A673 (cell line): ENCODE measurements around the gene TGM2. TPM values are rescaled to one million over a fixed set of nuclear protein-coding genes. Genes with fewer than 3 reads are reported as not detected.

ENCODE experiments used
- BruUV-seq: library from RNA; stranded (reverse); fragments of 400-500 nt; replicated peaks from 2 replicates; lab custom pipeline; 2021; lab: Mats Ljungman, UMichigan
- CTCF ChIA-PET: fragments of 300-600 bp; sonication (Branson Sonifier 250); formaldehyde crosslinking; loops from one replicate; lab custom pipeline; 2022; ENCODE audit warnings: antibody characterized with exemption; lab: Charles Lee
- POLR2A ChIA-PET: fragments of 300-600 bp; sonication (Branson Sonifier 250); formaldehyde crosslinking; loops from one replicate; lab custom pipeline; 2022; ENCODE audit warnings: antibody characterized with exemption; ENCODE audit not compliant: low non-redundant PET; lab: Charles Lee
- DNase-seq: peaks from one replicate; pipeline ENCODE4 v3.0.0-alpha.2; 2015; ENCODE audit warnings: low spot score
- H3K27ac ChIP-seq: fragments of 200-600 bp; sonication (generic); 2 replicates; pipeline ENCODE4 v1.5.1; 2016; ENCODE audit warnings: mixed run types, low read depth, mild to moderate bottlenecking, mixed read lengths, antibody characterized with exemption, low read length; ENCODE audit not compliant: poor library complexity, severe bottlenecking
- H3K27me3 ChIP-seq: fragments of 200-600 bp; sonication (generic); replicated peaks from 2 replicates; pipeline ENCODE4 v1.6.1; 2017; ENCODE audit warnings: mixed run types, low read depth, mild to moderate bottlenecking, mixed read lengths, antibody characterized with exemption, low read length; ENCODE audit not compliant: insufficient read depth, poor library complexity
- H3K36me3 ChIP-seq: fragments of 200-600 bp; sonication (generic); 2 replicates; pipeline ENCODE4 v1.6.1; 2016; ENCODE audit warnings: mixed run types, mild to moderate bottlenecking, mixed read lengths, antibody characterized with exemption, low read length; ENCODE audit not compliant: insufficient read depth, poor library complexity, severe bottlenecking
- H3K4me1 ChIP-seq: fragments of 200-600 bp; sonication (generic); 2 replicates; pipeline ENCODE4 v1.6.1; 2017; ENCODE audit warnings: mixed run types, mild to moderate bottlenecking, mixed read lengths, antibody characterized with exemption, low read length; ENCODE audit not compliant: insufficient read depth, poor library complexity, severe bottlenecking
- H3K4me3 ChIP-seq: fragments of 200-600 bp; sonication (generic); 2 replicates; pipeline ENCODE4 v1.5.1; 2016; ENCODE audit warnings: low read depth, mixed run types, mild to moderate bottlenecking, mixed read lengths, low read length; ENCODE audit not compliant: poor library complexity, severe bottlenecking
- H3K9me3 ChIP-seq: fragments of 200-600 bp; sonication (generic); 2 replicates; pipeline ENCODE4 v1.6.1; 2016; ENCODE audit warnings: mixed run types, low read depth, mild to moderate bottlenecking, mixed read lengths, antibody characterized with exemption, low read length; ENCODE audit not compliant: poor library complexity, severe bottlenecking
- CTCF ChIP-seq: fragments of 300-800, 200-600 bp; sonication (generic); conservative IDR thresholded peaks from 2 replicates; pipeline ENCODE4 v1.5.1; 2017; ENCODE audit warnings: low read depth, mild to moderate bottlenecking, antibody characterized with exemption, low read length, moderate library complexity, mixed read lengths
- EZH2 ChIP-seq: fragments of 200-600 bp; sonication (generic); IDR thresholded peaks from 2 replicates; pipeline ENCODE4 v1.6.1; 2017; ENCODE audit warnings: borderline replicate concordance, low read depth, mild to moderate bottlenecking, mixed read lengths, antibody characterized with exemption, low read length; ENCODE audit not compliant: poor library complexity, severe bottlenecking
- intact Hi-C: fragments of 100-400 bp; cut with micrococcal nuclease; formaldehyde crosslinking; loops from one replicate; pipeline ENCODE4 v1.10.0; 2022; ENCODE audit not compliant: unreplicated experiment
- total RNA-seq: library from RNA; stranded (reverse); gene quantifications from 2 replicates; pipeline ENCODE4 v1.2.3, GENCODE V29; 2021

The TGM2 gene
- total RNA-seq, 1 experiment from 2014 or later, result 0.43 TPM

GRCh38 chr20:38208088-38208487 is 43.0 kb upstream of the TGM2 start:
- Histone ChIP-seq H3K4me3 (no peak overlapping the region), H3K27ac (no peak overlapping the region), H3K9me3 (no peaks in the 10 kb centered on the region), H3K36me3 (no peaks in the 10 kb centered on the region), H3K4me1 (no peaks in the 10 kb centered on the region), H3K27me3 (peaks cover 31% of the 10 kb centered on the region)
- CTCF ChIA-PET, result no interaction called here
- no TSS peak for BruUV-seq
- POLR2A ChIA-PET, result no interaction called here
- TF ChIP-seq EZH2 (no peak), CTCF (no peak)
- intact Hi-C loops, result no loop called here
- DNase-seq, result no peak

- intact Hi-C loops, result no loop called here
- peaks cover 36% of the 10 kb centered on the region for H3K27me3 ChIP-seq
- CTCF ChIA-PET, result no interaction called here
- POLR2A ChIA-PET, result no interaction called here
- no peaks in the 10 kb centered on the region for H3K4me1 ChIP-seq
- no peaks in the 10 kb centered on the region for H3K36me3 ChIP-seq
- H3K9me3 ChIP-seq, result no peaks in the 10 kb centered on the region
- TF ChIP-seq EZH2 (no peak), CTCF (no peak)
- H3K27ac ChIP-seq, result no peak overlapping the region
- no peak for DNase-seq
- BruUV-seq, result no TSS peak
- H3K4me3 ChIP-seq, result no peak overlapping the region
Observed at GRCh38 chr20:38207621-38208020, 42.6 kb upstream of the TGM2 start.

GRCh38 chr20:38205001-38205400 is 39.9 kb upstream of the TGM2 start:
- Histone ChIP-seq H3K27ac (no peak overlapping the region), H3K9me3 (no peaks in the 10 kb centered on the region), H3K4me3 (no peak overlapping the region), H3K36me3 (no peaks in the 10 kb centered on the region), H3K4me1 (no peaks in the 10 kb centered on the region), H3K27me3 (peaks cover 39% of the 10 kb centered on the region)
- BruUV-seq, result no TSS peak
- POLR2A ChIA-PET, result no interaction called here
- DNase-seq, result no peak
- intact Hi-C loops, result no loop called here
- CTCF ChIA-PET, result no interaction called here
- TF ChIP-seq EZH2, result no peak
- no peak for TF ChIP-seq CTCF
